MM.1S (cell line): ENCODE data around the gene HAUS1.

ENCODE experiments used
- CTCF ChIP-seq: fragments of 300-600 bp; sonication (generic); IDR thresholded peaks from 2 replicates; pipeline ENCODE4 v1.5.1; 2016; ENCODE audit warnings: antibody characterized with exemption, low read length, mixed read lengths
- EZH2 ChIP-seq: fragments of 300-600 bp; sonication (generic); optimal IDR thresholded peaks from 2 replicates; pipeline ENCODE3; 2017; ENCODE audit warnings: low read depth, mild to moderate bottlenecking, antibody characterized with exemption, low read length, mixed read lengths
- EZH2phosphoT487 ChIP-seq: fragments of 300-600 bp; sonication (generic); IDR thresholded peaks from 2 replicates; pipeline ENCODE4 v1.6.1; 2018; ENCODE audit warnings: antibody characterized with exemption, low read length

GRCh38 chr18:46080156-46080555, 24.0 kb upstream of the HAUS1 start:
- TF ChIP-seq CTCF (no peak), EZH2 (no peak), EZH2phosphoT487 (no peak)
